Measurements from ENCODE around the gene APCDD1L. TPM values are rescaled to one million over a fixed set of nuclear protein-coding genes. Genes with fewer than 3 reads are reported as not detected.

Gene APCDD1L
- 1 to 10 TPM in 3 of 4 donors, under 1 TPM in 1; 0.23 to 1.2 (median 1.1) TPM for total RNA-seq

GRCh38 chr20:58515233-58516212 is at the start of gene APCDD1L:
APCDD1L (minus strand) TSS chr20:58515399; CDS start chr20:58514707, 692 bp downstream.
- Histone ChIP-seq H3K36me3 (no peaks in the 10 kb centered on the region), H3K27ac (no peak within 1 kb of the TSS), H3K4me1 (peaks cover 12% of the 10 kb centered on the region), H3K4me3 (peak within 1 kb of the TSS; percentile 40), H3K9me3 (no peaks in the 10 kb centered on the region), H3K27me3 (peaks cover 49% of the 10 kb centered on the region)
- WGBS = 22% methylated on average over 20 of the region's 28 CpGs
- no peak for DNase-seq (ENCODE audit: low spot score in 2 of 2)
- TF ChIP-seq CTCF (IDR thresholded peaks at IDR 0.05) (no peak), POLR2A (IDR thresholded peaks at IDR 0.05) (no peak), POLR2AphosphoS5 (IDR thresholded peaks at IDR 0.05) (no peak)

DNA sequence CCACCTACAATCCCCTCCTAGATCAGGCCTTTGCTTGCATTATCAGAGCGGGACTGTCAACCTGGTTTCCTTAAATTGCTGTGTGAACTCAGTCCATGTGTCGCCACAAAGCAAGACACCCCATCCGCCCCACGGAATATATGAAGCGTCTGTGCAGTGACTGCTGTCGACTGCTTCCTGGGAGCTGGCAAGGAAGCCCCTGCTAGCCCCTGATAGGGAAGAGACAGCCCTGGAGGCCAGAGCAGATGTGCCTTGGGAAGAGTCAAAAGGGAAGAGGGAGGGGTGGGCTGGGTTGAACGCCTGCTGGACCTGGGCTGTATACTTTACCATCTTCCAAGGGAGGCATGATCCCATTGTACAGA is 44.1 kb upstream of the APCDD1L start:
- WGBS = 88% methylated on average over 7 of the region's 7 CpGs
- Histone ChIP-seq H3K27me3 (peaks cover 18% of the 10 kb centered on the region), H3K27ac (no peak overlapping the region), H3K36me3 (no peaks in the 10 kb centered on the region), H3K4me1 (no peaks in the 10 kb centered on the region), H3K9me3 (no peaks in the 10 kb centered on the region), H3K4me3 (no peak overlapping the region)
- DNase-seq (ENCODE audit: low spot score in 2 of 2) = no peak
- TF ChIP-seq CTCF (IDR thresholded peaks at IDR 0.05) (no peak), POLR2AphosphoS5 (IDR thresholded peaks at IDR 0.05) (no peak), POLR2A (IDR thresholded peaks at IDR 0.05) (no peak), EP300 (IDR thresholded peaks at IDR 0.05) (no peak)

DNA sequence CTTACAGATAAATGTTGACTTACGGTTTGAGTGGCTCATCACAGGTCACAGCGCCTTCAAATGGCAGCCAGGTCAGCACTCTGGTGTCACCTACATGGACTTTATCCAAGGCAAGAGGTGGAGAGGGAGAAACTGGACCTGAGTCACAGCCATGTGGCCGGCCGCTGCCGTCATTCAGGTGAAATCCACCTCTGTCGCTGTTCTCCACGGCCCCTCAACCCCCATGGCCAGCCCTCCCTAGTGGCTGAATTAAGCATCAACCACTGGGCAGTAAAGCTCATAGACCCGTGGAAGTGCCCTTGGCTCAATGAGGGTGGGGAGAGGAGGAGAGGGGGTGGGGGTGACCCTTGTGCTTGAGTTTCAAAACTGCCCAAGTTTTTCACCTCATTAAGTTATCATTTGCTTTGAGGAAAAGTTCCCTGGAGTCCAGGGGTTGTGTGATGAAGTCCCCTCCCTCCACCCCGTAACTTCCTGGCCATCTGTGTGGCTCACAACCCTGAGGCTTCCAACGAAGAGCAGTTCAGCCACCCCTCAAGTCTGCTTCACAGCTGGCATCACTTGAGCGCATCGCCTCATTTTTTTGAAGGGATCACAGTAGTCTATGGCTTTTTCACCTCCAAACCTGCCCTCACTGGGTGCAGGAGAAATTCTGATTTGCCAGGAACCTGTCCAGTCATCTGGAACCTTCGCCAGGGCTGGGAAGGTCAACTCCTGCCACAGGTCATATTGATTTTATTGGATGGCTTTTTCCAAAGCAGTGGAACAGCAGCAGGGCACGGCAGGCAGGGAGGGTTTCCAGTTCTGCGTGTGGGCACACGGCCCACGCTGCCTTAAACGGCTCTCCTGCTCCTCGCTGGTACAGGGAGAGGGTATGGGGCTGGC is 43.5 kb upstream of the APCDD1L start:
- TF ChIP-seq CTCF (IDR thresholded peaks at IDR 0.05) (no peak), POLR2AphosphoS5 (IDR thresholded peaks at IDR 0.05) (no peak), POLR2A (IDR thresholded peaks at IDR 0.05) (no peak), EP300 (IDR thresholded peaks at IDR 0.05) (no peak)
- 87% methylated on average over 13 of the region's 19 CpGs for WGBS
- no peak for DNase-seq (ENCODE audit: low spot score in 2 of 2)
- H3K27me3 ChIP-seq = peaks cover 18% of the 10 kb centered on the region
- no peak overlapping the region for H3K4me3 ChIP-seq
- H3K27ac ChIP-seq = no peak overlapping the region
- no peaks in the 10 kb centered on the region for H3K9me3 ChIP-seq
- no peaks in the 10 kb centered on the region for H3K4me1 ChIP-seq
- no peaks in the 10 kb centered on the region for H3K36me3 ChIP-seq

GRCh38 chr20:58557733-58558342 is 42.6 kb upstream of the APCDD1L start:
- no peaks in the 10 kb centered on the region for H3K36me3 ChIP-seq
- no peak overlapping the region for H3K4me3 ChIP-seq
- no peak overlapping the region for H3K27ac ChIP-seq
- H3K27me3 ChIP-seq = peaks cover 18% of the 10 kb centered on the region
- TF ChIP-seq POLR2A (IDR thresholded peaks at IDR 0.05) = no peak
- no peak for TF ChIP-seq EP300 (IDR thresholded peaks at IDR 0.05)
- TF ChIP-seq CTCF (IDR thresholded peaks at IDR 0.05) = no peak
- no peak for TF ChIP-seq POLR2AphosphoS5 (IDR thresholded peaks at IDR 0.05)
- 81% methylated on average over 10 of the region's 10 CpGs for WGBS
- no peak for DNase-seq (ENCODE audit: low spot score in 2 of 2)
- no peaks in the 10 kb centered on the region for H3K4me1 ChIP-seq
- no peaks in the 10 kb centered on the region for H3K9me3 ChIP-seq

Measured in suprapubic skin (tissue), 4 donors.